HEK293 (cell line): ENCODE measurements around the gene BYSL.

Source experiments
- KLF10 ChIP-seq: fragments of 450-650 bp; IDR thresholded peaks from 2 replicates; pipeline ENCODE4 v1.5.1; 2018; ENCODE audit warnings: missing biosample characterization, mild to moderate bottlenecking, missing genetic modification characterization
- ZBTB7A ChIP-seq: fragments of 450-650 bp; formaldehyde crosslinking; IDR thresholded peaks from 2 replicates; pipeline ENCODE4 v1.5.1; 2016; ENCODE audit warnings: low read depth, missing biosample characterization, missing genetic modification characterization
- ZNF114 ChIP-seq: fragments of 450-650 bp; formaldehyde crosslinking; IDR thresholded peaks from 2 replicates; pipeline ENCODE4 v1.5.0; 2017; ENCODE audit warnings: missing biosample characterization, missing genetic modification characterization
- ZNF239 ChIP-seq: fragments of 450-650 bp; formaldehyde crosslinking; IDR thresholded peaks from 2 replicates; pipeline ENCODE4 v1.5.1; 2016; ENCODE audit warnings: missing biosample characterization, missing genetic modification characterization
- ZNF302 ChIP-seq: fragments of 450-650 bp; formaldehyde crosslinking; IDR thresholded peaks from 2 replicates; pipeline ENCODE4 v1.5.1; 2016; ENCODE audit warnings: missing biosample characterization, missing genetic modification characterization, low read depth
- ZNF596 ChIP-seq: fragments of 450-650 bp; IDR thresholded peaks from 2 replicates; pipeline ENCODE4 v1.5.0; 2018; ENCODE audit warnings: missing biosample characterization, mild to moderate bottlenecking, missing genetic modification characterization, moderate library complexity
- ZNF792 ChIP-seq: fragments of 450-650 bp; formaldehyde crosslinking; IDR thresholded peaks from 2 replicates; pipeline ENCODE4 v1.5.1; 2016; ENCODE audit warnings: missing biosample characterization, missing genetic modification characterization
- TF ChIP-seq, protein P1 (sequence below): fragments of 450-650 bp; formaldehyde crosslinking; IDR thresholded peaks from 2 replicates; pipeline ENCODE4 v1.5.1; 2016; ENCODE audit warnings: missing biosample characterization, missing genetic modification characterization
- TF ChIP-seq, protein P2 (sequence below): fragments of 450-650 bp; formaldehyde crosslinking; IDR thresholded peaks from 2 replicates; pipeline ENCODE4 v1.5.1; 2016; ENCODE audit warnings: missing biosample characterization, missing genetic modification characterization

DNA sequence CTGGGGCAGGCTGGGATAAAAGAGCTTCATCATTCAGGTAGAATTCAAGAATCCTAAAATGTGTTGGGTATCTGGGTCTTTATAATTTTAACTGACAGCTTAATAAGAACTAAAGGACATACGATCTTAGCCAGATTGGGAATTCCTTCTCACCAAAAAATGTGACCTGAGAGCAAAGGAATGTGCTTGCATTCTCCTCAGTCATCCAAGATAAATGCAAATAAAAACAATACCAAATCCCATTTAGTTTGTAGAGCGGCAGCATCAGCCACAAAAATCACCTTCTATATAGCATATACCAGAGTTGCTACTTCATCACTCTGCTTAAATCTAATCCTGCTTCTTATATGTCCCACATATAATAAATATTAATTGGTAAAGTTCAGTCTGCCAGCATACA lies 43.1 kb upstream of the BYSL start:
- TF ChIP-seq, protein P1, sequence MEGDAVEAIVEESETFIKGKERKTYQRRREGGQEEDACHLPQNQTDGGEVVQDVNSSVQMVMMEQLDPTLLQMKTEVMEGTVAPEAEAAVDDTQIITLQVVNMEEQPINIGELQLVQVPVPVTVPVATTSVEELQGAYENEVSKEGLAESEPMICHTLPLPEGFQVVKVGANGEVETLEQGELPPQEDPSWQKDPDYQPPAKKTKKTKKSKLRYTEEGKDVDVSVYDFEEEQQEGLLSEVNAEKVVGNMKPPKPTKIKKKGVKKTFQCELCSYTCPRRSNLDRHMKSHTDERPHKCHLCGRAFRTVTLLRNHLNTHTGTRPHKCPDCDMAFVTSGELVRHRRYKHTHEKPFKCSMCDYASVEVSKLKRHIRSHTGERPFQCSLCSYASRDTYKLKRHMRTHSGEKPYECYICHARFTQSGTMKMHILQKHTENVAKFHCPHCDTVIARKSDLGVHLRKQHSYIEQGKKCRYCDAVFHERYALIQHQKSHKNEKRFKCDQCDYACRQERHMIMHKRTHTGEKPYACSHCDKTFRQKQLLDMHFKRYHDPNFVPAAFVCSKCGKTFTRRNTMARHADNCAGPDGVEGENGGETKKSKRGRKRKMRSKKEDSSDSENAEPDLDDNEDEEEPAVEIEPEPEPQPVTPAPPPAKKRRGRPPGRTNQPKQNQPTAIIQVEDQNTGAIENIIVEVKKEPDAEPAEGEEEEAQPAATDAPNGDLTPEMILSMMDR (tag by site-specific recombination), result no peak
- TF ChIP-seq ZBTB7A (no peak), ZNF302 (tag by site-specific recombination) (no peak), ZNF114 (tag by site-specific recombination) (no peak), ZNF239 (tag by site-specific recombination) (no peak), ZNF792 (tag by site-specific recombination) (no peak), KLF10 (tag by site-specific recombination) (no peak), ZNF596 (no peak)
- TF ChIP-seq, protein P2, sequence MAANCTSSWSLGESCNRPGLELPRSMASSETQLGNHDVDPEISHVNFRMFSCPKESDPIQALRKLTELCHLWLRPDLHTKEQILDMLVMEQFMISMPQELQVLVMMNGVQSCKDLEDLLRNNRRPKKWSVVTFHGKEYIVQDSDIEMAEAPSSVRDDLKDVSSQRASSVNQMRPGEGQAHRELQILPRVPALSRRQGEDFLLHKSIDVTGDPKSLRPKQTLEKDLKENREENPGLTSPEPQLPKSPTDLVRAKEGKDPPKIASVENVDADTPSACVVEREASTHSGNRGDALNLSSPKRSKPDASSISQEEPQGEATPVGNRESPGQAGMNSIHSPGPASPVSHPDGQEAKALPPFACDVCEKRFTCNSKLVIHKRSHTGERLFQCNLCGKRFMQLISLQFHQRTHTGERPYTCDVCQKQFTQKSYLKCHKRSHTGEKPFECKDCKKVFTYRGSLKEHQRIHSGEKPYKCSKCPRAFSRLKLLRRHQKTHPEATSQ (tag by site-specific recombination), result no peak
